Activated T-cell treated with anti-CD3 and anti-CD28 coated beads, Interleukin-2, amount 50 U/mL, for 48 hours (primary cell): ENCODE measurements around the gene IGLL5.
"Not testable (repeated sequence)": the region's sequence is repeated elsewhere in the genome, so short reads cannot be mapped to it uniquely, and the experiment has no call there.

Experiments used
- DNase-seq, 2 experiments: peaks; one replicate each; pipeline ENCODE4 v3.0.0-alpha.2; 2020

IGLL5 gene

GRCh38 chr22:22902247-22903001 lies 14.8 kb downstream of the IGLL5 start:
- DNase-seq: no peak

GRCh38 chr22:22903355-22903777 lies 15.8 kb downstream of the IGLL5 start:
- DNase-seq: no peak

- not testable (repeated sequence) for DNase-seq
These were observed 16.2 kb downstream of the IGLL5 start for GRCh38 chr22:22903781-22904192.

GRCh38 chr22:22904736-22905135 lies 17.1 kb downstream of the IGLL5 start:
- not testable (repeated sequence) for DNase-seq

GRCh38 chr22:22906391-22906790 lies 18.8 kb downstream of the IGLL5 start:
- not testable (repeated sequence) for DNase-seq

GRCh38 chr22:22906907-22907550 lies 19.4 kb downstream of the IGLL5 start:
- no peak for DNase-seq

DNA sequence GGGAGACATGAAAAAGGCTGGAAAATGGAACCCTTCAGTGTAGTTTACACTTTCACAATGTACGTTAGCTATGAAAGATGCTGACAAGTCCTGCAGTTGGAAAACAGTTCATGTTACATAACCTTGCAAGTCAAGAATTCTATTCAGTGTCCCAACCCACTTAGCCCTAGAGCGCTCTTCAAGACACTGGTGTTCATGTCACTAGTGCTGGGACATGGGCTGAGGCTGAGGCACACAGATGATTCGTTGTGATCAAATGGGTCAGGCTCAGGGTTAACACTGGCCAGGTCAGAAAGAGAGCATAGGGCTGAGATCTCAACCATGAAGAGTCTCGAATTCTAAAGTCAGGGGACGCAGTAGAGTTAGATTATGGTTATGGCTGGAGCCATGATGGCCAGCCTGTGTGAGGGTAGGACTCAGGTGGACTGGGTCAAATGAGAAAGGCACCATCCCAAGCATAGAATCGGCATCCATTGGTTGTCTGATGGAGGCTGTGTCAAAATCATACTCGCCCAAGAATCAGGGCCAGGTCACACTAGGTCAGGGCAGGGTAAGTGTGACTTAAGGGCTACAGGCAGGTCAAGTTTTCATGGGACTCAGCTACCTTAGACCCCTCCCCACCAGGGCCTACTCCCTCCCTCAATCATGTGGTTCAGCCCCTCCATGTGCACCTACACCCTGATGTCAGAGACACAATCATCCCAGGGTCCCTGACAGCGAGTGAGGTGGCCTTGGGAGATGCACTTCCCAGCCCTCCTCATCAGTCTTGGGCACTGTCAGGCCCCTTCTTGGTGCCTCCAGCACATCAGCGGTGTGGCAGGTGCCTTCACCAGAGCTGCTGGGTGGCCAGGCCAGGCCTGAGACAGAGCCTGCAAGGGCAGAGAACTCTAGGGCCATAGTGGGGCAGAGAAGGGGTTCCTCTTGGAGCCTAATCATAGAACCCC lies 20.2 kb downstream of the IGLL5 start:
- no peak for DNase-seq

DNA sequence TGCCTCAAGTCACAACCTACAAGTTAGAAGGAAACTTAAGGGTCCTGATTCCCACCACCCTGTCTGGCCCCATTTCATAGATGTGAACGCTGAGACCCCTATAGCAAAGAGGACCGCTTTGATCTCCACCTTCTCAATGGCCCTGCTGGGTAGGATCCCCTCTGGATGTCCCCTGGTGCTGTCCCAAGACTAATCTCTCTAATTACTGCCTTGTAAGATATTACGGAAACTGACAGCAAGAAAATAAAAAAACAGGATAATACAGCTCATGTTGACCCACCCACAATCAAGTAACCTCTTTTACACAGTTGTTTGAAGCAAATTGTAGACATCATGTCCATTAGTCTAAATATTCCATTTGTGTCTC lies 20.9 kb downstream of the IGLL5 start:
- no peak for DNase-seq

- DNase-seq: no peak
These were observed 21.5 kb downstream of the IGLL5 start for GRCh38 chr22:22908941-22909604.

DNA sequence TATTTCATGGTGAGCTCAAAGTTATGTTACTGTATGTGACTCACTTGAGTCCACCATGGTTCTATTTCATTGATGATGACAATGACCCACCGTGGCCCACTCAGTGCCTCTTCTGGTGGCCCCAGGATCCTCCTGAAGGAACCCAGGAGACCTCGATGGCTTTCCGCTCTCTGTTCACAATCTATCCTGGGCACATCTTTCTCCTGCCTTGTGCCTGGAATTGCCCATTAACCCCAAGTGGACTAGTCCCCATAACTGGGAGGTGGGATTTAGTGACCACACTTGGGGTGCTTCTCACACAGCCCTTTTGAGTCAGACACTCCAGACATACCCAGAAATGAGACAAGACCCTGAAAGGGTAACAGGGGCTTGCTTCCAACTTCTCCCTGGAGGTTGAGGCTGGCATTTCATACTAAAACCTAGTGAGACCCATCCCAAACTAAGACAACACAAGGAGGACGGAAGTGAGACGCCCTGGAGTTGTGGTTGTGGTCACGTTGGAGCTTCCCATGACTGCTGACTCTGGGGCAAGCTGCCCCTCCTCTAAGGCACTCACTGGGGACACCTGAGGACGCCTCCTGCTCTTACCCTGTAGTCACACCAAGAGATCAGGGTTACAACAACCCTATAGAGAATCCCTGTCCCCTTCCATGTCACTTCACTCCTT lies 22.1 kb downstream of the IGLL5 start:
- DNase-seq: no peak

DNA sequence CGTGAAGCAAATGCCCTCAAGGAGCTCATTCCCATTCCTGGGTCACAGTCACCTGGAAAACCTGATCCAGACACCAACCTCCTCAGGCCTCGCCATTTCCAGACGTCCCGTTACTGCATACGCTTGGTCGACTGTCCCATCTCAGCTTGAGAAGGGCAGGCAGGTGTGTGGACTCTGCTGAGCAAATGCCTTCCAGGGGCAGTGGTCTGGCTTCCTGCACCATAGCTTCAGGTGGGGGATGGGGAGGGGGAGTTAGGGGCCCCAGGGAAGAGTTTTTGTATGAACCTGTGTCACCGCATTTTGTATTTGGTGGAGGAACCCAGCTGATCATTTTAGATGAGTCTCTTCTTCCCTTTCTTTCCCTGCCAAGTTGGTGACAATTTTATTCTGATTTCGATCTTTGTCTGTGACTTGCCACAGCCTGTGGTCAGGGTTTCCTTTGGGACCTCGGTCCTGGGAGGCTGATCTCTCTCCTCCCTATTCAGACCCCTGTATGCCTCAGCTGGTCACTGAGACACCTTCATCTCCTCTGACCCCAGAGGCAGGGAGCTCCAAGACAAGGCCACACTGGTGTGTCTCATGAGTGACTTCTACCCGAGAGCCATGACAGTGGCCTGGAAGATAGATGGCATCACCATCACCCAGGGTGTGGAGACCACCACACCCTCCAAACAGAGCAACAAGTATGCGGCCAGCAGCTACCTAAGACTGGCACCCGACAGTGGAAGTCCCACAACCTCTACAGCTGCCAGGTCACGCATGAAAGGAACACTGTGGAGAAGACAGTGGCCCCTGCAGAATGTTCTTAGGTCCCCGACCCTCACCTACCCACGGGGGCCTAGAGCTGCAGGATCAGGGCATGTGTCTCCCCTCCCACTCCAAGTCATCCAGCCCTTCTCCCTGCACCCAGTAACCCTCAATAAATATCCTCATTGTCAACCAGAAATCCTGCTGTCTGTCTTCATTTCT lies 22.9 kb downstream of the IGLL5 start:
- no peak for DNase-seq

DNA sequence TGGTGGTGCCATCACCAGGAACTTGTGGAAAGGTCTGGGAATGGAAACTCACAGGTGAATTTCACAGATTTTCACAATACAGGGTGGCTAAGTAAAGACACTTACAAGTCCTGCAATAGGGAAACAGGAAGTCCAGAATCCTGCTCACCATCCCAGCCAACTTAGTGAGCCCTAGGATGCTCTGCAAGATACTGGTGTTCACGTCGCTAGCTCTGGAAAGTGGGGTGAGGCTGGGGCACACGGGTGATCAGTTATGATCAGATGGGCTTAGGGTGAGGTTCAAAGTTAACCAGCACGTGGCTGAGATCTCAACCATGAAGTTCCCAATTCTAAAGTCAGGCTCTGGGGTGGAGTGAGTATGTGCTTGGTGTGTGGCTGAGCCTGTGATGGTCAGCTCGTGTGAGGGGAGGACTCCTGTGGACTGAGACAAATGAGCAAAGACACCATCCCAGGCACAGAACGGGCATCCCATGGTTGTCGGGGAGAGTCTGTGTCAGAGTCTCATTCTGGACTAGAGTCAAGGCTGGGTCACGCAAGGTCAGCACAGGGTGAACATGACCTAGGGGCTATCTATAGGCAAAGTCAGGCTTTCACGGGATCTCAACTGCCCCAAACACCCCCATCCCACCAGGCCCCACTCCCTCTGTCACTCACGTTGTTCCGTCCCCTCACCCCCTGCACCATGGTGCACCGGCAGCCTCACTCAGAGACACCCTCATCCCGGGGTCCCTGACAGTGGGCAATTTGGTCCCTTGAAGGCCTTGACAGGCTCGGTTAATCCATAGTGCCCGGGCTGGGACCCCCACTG lies 23.9 kb downstream of the IGLL5 start:
- no peak for DNase-seq

GRCh38 chr22:22912135-22912987 lies 24.7 kb downstream of the IGLL5 start:
- DNase-seq: no peak

GRCh38 chr22:22912988-22913253 lies 25.3 kb downstream of the IGLL5 start:
- DNase-seq: no peak

DNA sequence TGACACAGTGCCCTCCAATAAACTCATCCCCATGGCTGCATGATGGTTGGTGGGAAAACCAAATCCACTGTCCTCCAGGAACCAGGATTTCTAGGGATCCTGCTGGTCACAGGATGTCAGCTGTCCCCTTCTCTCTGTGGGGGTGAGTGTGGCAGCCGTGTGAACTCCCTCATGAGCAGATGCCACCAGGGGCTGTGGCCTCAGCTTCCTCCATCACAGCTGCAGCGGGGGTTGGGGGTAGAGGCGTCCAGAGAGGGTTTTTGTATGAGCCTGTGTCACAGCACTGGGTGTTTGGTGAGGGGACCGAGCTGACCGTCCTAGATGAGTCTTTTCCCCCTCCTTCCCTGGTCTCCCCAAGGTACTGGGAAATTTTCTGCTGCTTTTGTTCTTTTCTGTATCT lies 26.4 kb downstream of the IGLL5 start:
- no peak for DNase-seq

- no peak for DNase-seq
These were observed 27.4 kb downstream of the IGLL5 start for GRCh38 chr22:22914726-22915669.

DNA sequence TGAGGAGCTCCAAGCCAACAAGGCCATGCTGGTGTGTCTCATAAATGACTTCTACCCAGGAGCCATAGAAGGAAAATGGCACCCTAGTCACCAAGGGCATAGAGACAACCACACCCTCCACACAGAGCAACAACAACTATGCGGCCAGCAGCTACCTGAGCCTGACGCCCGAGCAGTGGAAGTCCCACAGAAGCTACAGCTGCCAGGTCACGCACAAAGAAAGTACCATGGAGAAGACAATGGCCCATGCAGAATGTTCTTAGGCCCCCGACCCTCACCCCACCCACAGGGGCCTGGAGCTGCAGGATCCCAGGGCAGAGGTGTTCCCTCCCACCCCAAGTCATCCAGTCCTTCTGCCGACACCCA lies 28.0 kb downstream of the IGLL5 start:
- no peak for DNase-seq

DNA sequence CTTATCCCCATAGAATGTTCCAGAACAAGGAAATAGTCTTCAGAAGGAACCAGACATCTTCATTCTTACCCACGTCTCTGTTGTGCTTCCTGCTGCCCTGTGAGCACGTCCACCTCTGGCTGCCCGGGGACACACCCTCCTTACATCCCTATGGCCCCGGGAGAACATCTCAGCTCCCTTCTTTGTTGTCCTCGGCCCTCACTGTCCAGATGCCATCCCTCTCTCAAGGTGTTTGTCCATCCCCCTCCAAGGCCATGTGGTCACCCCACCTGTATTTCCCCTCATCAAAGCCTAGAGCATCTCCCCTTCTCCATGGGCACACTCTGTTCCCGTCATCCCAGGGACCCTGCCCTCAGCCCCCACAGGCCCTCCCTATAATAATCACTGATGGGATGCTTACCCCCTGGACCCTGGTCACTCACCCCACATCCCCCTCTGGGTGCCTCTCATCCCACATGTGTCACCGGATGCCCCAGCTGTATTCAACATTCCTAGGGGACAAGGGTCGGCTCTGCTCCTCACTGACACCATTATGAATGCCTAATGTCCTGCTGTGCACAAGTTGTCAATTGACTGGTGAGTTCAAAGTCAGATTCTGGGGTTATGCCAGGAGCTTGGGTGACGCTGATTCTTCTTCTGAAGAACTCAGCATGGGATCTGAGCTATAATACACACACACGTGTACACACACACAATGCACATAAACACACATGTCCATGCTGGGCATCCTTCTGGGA lies 28.8 kb downstream of the IGLL5 start:
- DNase-seq: no peak
